Mesenchymal stem cell (in vitro differentiated cells and primary cell): ENCODE measurements around the gene PDP2.

Experiments used
- DNase-seq: peaks from one replicate; pipeline ENCODE4 v3.0.0-alpha.2; 2013
- H2AFZ ChIP-seq: one replicate; pipeline ENCODE4 v1.6.1; 2013; ENCODE audit warnings: low read depth, mild to moderate bottlenecking, control low read depth, inconsistent platforms, low read length, moderate library complexity
- H2AK5ac ChIP-seq: 2 replicates; pipeline ENCODE4 v1.6.1; 2013; ENCODE audit warnings: low read length, moderate library complexity, mild to moderate bottlenecking, inconsistent platforms; ENCODE audit not compliant: severe bottlenecking
- H2BK120ac ChIP-seq: one replicate; pipeline ENCODE4 v1.6.1; 2013; ENCODE audit warnings: low read depth, mild to moderate bottlenecking, inconsistent platforms, low read length, moderate library complexity
- H2BK12ac ChIP-seq, 2 experiments: one replicate each; pipeline ENCODE4 v1.6.1; 2013; ENCODE audit warnings: inconsistent platforms in 2 of 2, low read length in 2 of 2, mild to moderate bottlenecking in 2 of 2, moderate library complexity in 2 of 2, control low read depth in 1 of 2
- H2BK15ac ChIP-seq: one replicate; pipeline ENCODE4 v1.6.1; 2013; ENCODE audit warnings: mild to moderate bottlenecking, low read depth, inconsistent platforms; ENCODE audit not compliant: poor library complexity, severe bottlenecking
- H2BK5ac ChIP-seq: 2 replicates; pipeline ENCODE4 v1.6.1; 2013; ENCODE audit warnings: low read depth, mild to moderate bottlenecking, low read length, control low read depth, inconsistent platforms; ENCODE audit not compliant: poor library complexity, severe bottlenecking
- H3K14ac ChIP-seq, 2 experiments: one replicate each; pipeline ENCODE4 v1.6.1; 2013; ENCODE audit warnings: inconsistent platforms in 2 of 2, low read length in 2 of 2, control low read depth in 1 of 2, mild to moderate bottlenecking in 1 of 2, moderate library complexity in 1 of 2
- H3K18ac ChIP-seq, 2 experiments: one replicate each; pipeline ENCODE4 v1.6.1; 2013; ENCODE audit warnings: inconsistent platforms in 2 of 2, low read length in 2 of 2, control low read depth in 1 of 2, low read depth in 1 of 2, mild to moderate bottlenecking in 1 of 2
- H3K23ac ChIP-seq, 2 experiments: one replicate each; pipeline ENCODE4 v1.6.1; 2013; ENCODE audit warnings: inconsistent platforms in 2 of 2, low read length in 2 of 2, mild to moderate bottlenecking in 2 of 2, moderate library complexity in 2 of 2, control low read depth in 1 of 2
- H3K27ac ChIP-seq: 2 replicates; pipeline ENCODE4 v1.5.1; 2013; ENCODE audit warnings: mild to moderate bottlenecking, moderate library complexity, low read length, control low read depth, inconsistent platforms; ENCODE audit not compliant: poor library complexity, severe bottlenecking
- H3K27me3 ChIP-seq, 2 experiments: 2 replicates each; pipeline versions ENCODE4 v1.6.1 to v1.7.0; 2013; ENCODE audit warnings: low read length in 2 of 2, mild to moderate bottlenecking in 2 of 2, moderate library complexity in 2 of 2, control low read depth in 1 of 2, inconsistent platforms in 1 of 2; ENCODE audit not compliant: control insufficient read depth in 1 of 2, insufficient read depth in 1 of 2
- H3K36me3 ChIP-seq, 2 experiments: 2 replicates each; pipeline versions ENCODE4 v1.6.1 to v1.7.0; 2013; ENCODE audit warnings: low read length in 2 of 2, control low read depth in 1 of 2, inconsistent platforms in 1 of 2, low read depth in 1 of 2, mild to moderate bottlenecking in 1 of 2; ENCODE audit not compliant: insufficient read depth in 2 of 2, control insufficient read depth in 1 of 2
- H3K4ac ChIP-seq, 2 experiments: one replicate each; pipeline ENCODE4 v1.6.1; 2013; ENCODE audit warnings: inconsistent platforms in 2 of 2, low read length in 2 of 2, mild to moderate bottlenecking in 2 of 2, moderate library complexity in 2 of 2, control low read depth in 1 of 2, low read depth in 1 of 2
- H3K4me1 ChIP-seq: 2 replicates; pipeline ENCODE4 v1.6.1; 2013; ENCODE audit warnings: low read depth, low read length, control low read depth; ENCODE audit not compliant: control insufficient read depth, insufficient read depth
- H3K4me2 ChIP-seq: 2 replicates; pipeline ENCODE4 v1.6.1; 2013; ENCODE audit warnings: low read length, mild to moderate bottlenecking, inconsistent platforms; ENCODE audit not compliant: poor library complexity, severe bottlenecking
- H3K4me3 ChIP-seq, 2 experiments: 2 replicates each; pipeline versions ENCODE4 v1.5.1 to v1.7.0; 2013; ENCODE audit warnings: low read length in 2 of 2, mild to moderate bottlenecking in 2 of 2, control low read depth in 1 of 2, low read depth in 1 of 2; ENCODE audit not compliant: insufficient read depth in 1 of 2
- H3K79me1 ChIP-seq: replicated peaks from 2 replicates; pipeline ENCODE4 v1.6.1; 2013; ENCODE audit warnings: mild to moderate bottlenecking, control low read depth, low read length, inconsistent platforms; ENCODE audit not compliant: poor library complexity, severe bottlenecking
- H3K9ac ChIP-seq: 2 replicates; pipeline ENCODE4 v1.7.0; 2013; ENCODE audit warnings: mild to moderate bottlenecking, low read length, moderate library complexity
- H3K9me3 ChIP-seq: 2 replicates; pipeline ENCODE4 v1.7.0; 2013; ENCODE audit warnings: mild to moderate bottlenecking, low read length; ENCODE audit not compliant: control insufficient read depth
- H4K8ac ChIP-seq: one replicate; pipeline ENCODE4 v1.6.1; 2013; ENCODE audit warnings: inconsistent platforms, mild to moderate bottlenecking, low read length, moderate library complexity
- H4K91ac ChIP-seq: one replicate; pipeline ENCODE4 v1.6.1; 2013; ENCODE audit warnings: mild to moderate bottlenecking, low read length, inconsistent platforms
- WGBS: methylation state at CpG from one replicate; pipeline ENCODE4 v1.1.7; 2013; ENCODE audit warnings: mixed read lengths; 5-methylcytosine and 5-hydroxymethylcytosine counted together

The PDP2 gene

GRCh38 chr16:66935314-66936011, 55.1 kb downstream of the PDP2 start, which contains the start of gene CES2:
Gene CES2, plus strand, starts transcription at chr16:66935516. Its CDS starts 120 bp downstream, at chr16:66935636.
- Histone ChIP-seq H4K91ac (peak within 1 kb of the TSS; percentile 91), H2AFZ (peak within 1 kb of the TSS; percentile 33), H3K27me3 (no peaks in the 10 kb centered on the region), H3K23ac (peak within 1 kb of the TSS in 1 of 2 experiments; percentile 70), H2BK12ac (peak within 1 kb of the TSS in 1 of 2 experiments; percentile 83), H3K18ac (peak within 1 kb of the TSS; percentile 98), H3K4ac (peak within 1 kb of the TSS; percentile 90 to 96), H2BK15ac (peak within 1 kb of the TSS; percentile 52), H3K4me2 (peak within 1 kb of the TSS; percentile 65), H3K79me1 (peaks cover 41% of the 10 kb centered on the region), H2AK5ac (no peak within 1 kb of the TSS), H4K8ac (peak within 1 kb of the TSS; percentile 96), H3K4me3 (peak within 1 kb of the TSS; percentile 94 to 99), H3K36me3 (peaks cover 41 to 52% of the 10 kb centered on the region in 2 experiments), H3K4me1 (peaks cover 25% of the 10 kb centered on the region), H3K14ac (peak within 1 kb of the TSS in 1 of 2 experiments; percentile 98), H3K27ac (peak within 1 kb of the TSS; percentile 74), H2BK5ac (no peak within 1 kb of the TSS), H3K9me3 (no peaks in the 10 kb centered on the region), H3K9ac (peak within 1 kb of the TSS; percentile 100), H2BK120ac (peak within 1 kb of the TSS; percentile 69)
- peak; percentile 30 for DNase-seq
- WGBS: 72% methylated on average over 40 of the region's 44 CpGs

DNA sequence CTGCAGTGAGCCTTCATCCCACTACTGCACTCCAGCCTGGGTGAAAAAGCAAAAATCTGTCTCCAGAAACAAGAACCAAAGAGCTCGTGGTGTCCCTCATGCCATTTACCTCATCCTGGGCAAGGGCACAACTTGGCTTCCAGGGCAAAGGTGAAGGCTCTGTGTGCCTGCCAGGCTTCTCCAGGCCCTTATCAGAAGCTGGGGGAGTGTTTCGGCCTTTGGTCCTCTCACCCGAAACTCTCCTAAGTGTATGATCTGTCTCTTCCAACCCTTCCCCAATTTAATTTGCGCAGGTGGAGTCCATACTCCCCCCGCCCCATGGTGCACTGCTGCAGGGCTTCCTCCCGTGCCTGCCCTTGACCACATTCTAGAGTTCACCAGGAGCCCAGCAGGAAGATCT, 56.1 kb downstream of the PDP2 start:
- no peak for DNase-seq
- H3K27ac ChIP-seq: no peak overlapping the region
- no peaks in the 10 kb centered on the region for H3K27me3 ChIP-seq
- H2AK5ac ChIP-seq: no peak overlapping the region
- no peaks in the 10 kb centered on the region for H3K9me3 ChIP-seq
- no peak overlapping the region for H3K4me2 ChIP-seq
- no peak overlapping the region for H4K91ac ChIP-seq
- no peak overlapping the region for H3K23ac ChIP-seq
- H3K4ac ChIP-seq: no peak overlapping the region
- no peak overlapping the region for H3K14ac ChIP-seq
- peak overlapping the region in 1 of 2 experiments; percentile 99 for H3K4me3 ChIP-seq
- H3K79me1 ChIP-seq: peaks cover 42% of the 10 kb centered on the region
- no peak overlapping the region for H4K8ac ChIP-seq
- 100% methylated on average over 6 of the region's 6 CpGs for WGBS
- peak overlapping the region; percentile 100 for H3K9ac ChIP-seq
- no peak overlapping the region for H2BK5ac ChIP-seq
- no peak overlapping the region for H3K18ac ChIP-seq
- H2BK12ac ChIP-seq: no peak overlapping the region
- H2BK120ac ChIP-seq: no peak overlapping the region
- H2AFZ ChIP-seq: no peak overlapping the region
- H2BK15ac ChIP-seq: no peak overlapping the region
- peaks cover 47 to 60% of the 10 kb centered on the region in 2 experiments for H3K36me3 ChIP-seq
- peaks cover 25% of the 10 kb centered on the region for H3K4me1 ChIP-seq

- Histone ChIP-seq H2BK15ac (no peak overlapping the region), H3K27ac (no peak overlapping the region), H3K9ac (peak overlapping the region; percentile 100), H3K4ac (no peak overlapping the region), H2AFZ (no peak overlapping the region), H4K8ac (no peak overlapping the region), H2BK12ac (no peak overlapping the region), H3K4me3 (peak overlapping the region in 1 of 2 experiments; percentile 99), H3K27me3 (no peaks in the 10 kb centered on the region), H4K91ac (no peak overlapping the region), H3K14ac (no peak overlapping the region), H3K36me3 (peaks cover 50 to 60% of the 10 kb centered on the region in 2 experiments), H2BK120ac (no peak overlapping the region), H3K4me2 (no peak overlapping the region), H2AK5ac (no peak overlapping the region), H3K4me1 (peaks cover 25% of the 10 kb centered on the region), H3K79me1 (peaks cover 42% of the 10 kb centered on the region), H3K23ac (no peak overlapping the region), H2BK5ac (no peak overlapping the region), H3K18ac (no peak overlapping the region), H3K9me3 (no peaks in the 10 kb centered on the region)
- DNase-seq: no peak
- 92% methylated on average over 3 of the region's 4 CpGs for WGBS
These were observed 56.7 kb downstream of the PDP2 start for GRCh38 chr16:66936889-66937554.

GRCh38 chr16:66937725-66938337, 57.5 kb downstream of the PDP2 start:
- Histone ChIP-seq H2AFZ (no peak overlapping the region), H3K4me1 (peaks cover 19% of the 10 kb centered on the region), H3K27ac (no peak overlapping the region), H2BK15ac (no peak overlapping the region), H4K8ac (no peak overlapping the region), H3K27me3 (no peaks in the 10 kb centered on the region), H3K18ac (no peak overlapping the region), H2BK120ac (no peak overlapping the region), H2AK5ac (no peak overlapping the region), H3K36me3 (peaks cover 51 to 60% of the 10 kb centered on the region in 2 experiments), H3K4me2 (no peak overlapping the region), H3K4me3 (no peak overlapping the region), H3K9me3 (no peaks in the 10 kb centered on the region), H2BK5ac (no peak overlapping the region), H3K14ac (no peak overlapping the region), H3K23ac (no peak overlapping the region), H3K9ac (no peak overlapping the region), H4K91ac (no peak overlapping the region), H3K4ac (no peak overlapping the region), H3K79me1 (peaks cover 42% of the 10 kb centered on the region), H2BK12ac (no peak overlapping the region)
- DNase-seq: no peak
- WGBS: 91% methylated on average over 10 of the region's 10 CpGs
